ENCODE results near the gene VDAC1. TPM values are rescaled to one million over a fixed set of nuclear protein-coding genes. Genes with fewer than 3 reads are reported as not detected.

Gene VDAC1
- total and polyA plus RNA-seq, 2 donors (not counting 1 experiment from before 2014, with no cell fraction given) = 27.8 to 60.7 TPM

DNA sequence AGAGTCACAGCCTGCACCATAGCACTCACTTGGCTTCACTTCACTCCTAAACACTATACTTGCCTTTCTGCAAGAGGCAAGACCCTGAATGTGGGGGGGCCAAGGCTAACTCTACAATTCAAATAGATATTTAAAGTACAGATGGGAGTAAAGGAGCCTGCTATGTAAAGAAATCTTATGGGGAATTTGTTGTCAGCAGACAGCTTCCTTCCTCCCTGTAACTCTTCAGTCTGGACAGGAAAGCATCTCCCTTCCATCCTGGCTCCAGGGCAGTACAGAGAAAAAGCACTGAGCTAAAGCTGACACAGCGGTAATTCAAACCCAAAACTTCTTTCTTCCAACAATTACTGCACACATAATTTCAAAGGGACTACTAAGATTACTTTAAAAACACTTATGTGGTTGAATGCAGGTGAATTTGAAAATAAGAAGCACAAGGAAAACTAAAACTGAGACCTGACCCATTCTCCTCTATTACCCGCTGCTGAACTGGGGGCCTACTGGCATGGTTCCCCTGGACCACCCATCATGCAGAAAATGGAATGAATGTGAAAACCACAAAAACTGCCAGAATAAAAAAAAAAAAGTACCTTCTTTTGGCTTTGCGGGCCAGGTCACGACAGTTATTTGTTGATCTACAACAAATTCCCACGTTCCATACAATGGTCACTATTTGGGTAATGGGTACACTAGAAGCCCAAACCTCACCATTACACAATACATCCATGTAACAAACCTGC is 13.4 kb downstream of the VDAC1 start:
- POLR2A ChIA-PET = no interaction called here
- CTCF ChIA-PET = interaction anchor here (1.2 to 1.5 kb wide), 3 partner anchors 11 to 48 kb away, joined by 4 to 5 read pairs (median 4); no protein-coding TSS in a partner anchor
- peaks cover 42% of the 10 kb centered on the region for H3K4me1 Mint-ChIP-seq

DNA sequence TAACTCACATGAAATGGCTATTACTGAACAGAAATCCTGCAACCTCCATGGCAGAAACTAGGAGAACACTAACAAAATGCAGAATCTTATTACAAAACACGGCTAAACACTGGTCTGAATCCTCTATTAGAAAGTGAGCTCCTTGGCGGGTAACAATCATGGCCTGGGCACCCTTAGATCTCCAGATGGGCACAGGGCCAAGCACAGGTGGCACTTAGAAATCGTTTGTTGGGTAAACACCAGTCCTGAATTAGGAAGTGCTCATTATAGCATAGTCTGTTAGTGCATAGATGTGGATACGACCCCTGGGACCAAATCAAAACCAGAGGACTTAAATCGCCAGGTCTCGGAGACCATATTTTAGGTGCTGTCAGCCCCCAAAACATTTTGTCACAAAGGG is 14.4 kb downstream of the VDAC1 start:
- Histone ChIP-seq H3K4me3 (ENCODE audit: control extremely low read depth in 1 of 5, extremely low read depth in 1 of 5, insufficient read depth in 1 of 5, low read depth in 2 of 5, low read length in 4 of 5) (no peak overlapping the region), H3K36me3 (replicated peaks in 1 of 2; ENCODE audit: control extremely low read depth in 1 of 2, control insufficient read depth in 1 of 2, extremely low read depth in 1 of 2, insufficient read depth in 2 of 2, low read length in 1 of 2) (peaks cover 4 to 43% of the 10 kb centered on the region in 2 experiments), H4K20me1 (ENCODE audit: control insufficient read depth, insufficient read depth, low read length, poor library complexity, severe bottlenecking) (peaks cover 19% of the 10 kb centered on the region), H3K27me3 (replicated peaks in 1 of 4; ENCODE audit: control extremely low read depth in 1 of 4, control insufficient read depth in 3 of 4, insufficient read depth in 4 of 4, low read length in 3 of 4) (no peaks in the 10 kb centered on the region), H2AFZ (ENCODE audit: insufficient read depth, low read depth, low read length, poor library complexity, severe bottlenecking) (no peak overlapping the region), H3K9ac (ENCODE audit: low read length) (no peak overlapping the region), H3K4me1 (ENCODE audit: control insufficient read depth in 2 of 2, insufficient read depth in 2 of 2, low read length in 2 of 2) (peaks cover 5 to 13% of the 10 kb centered on the region in 2 donors), H3K27ac (ENCODE audit: low read length in 2 of 2) (no peak overlapping the region), H3K79me2 (ENCODE audit: control insufficient read depth, insufficient read depth, low read length) (peaks cover 82% of the 10 kb centered on the region), H3K9me3 (ENCODE audit: control extremely low read depth in 1 of 3, control insufficient read depth in 2 of 3, insufficient read depth in 1 of 3, low read length in 2 of 3) (no peaks in the 10 kb centered on the region), H3K4me2 (replicated peaks; ENCODE audit: low read depth, low read length, poor library complexity, severe bottlenecking) (no peak overlapping the region)
- CTCF ChIA-PET = interaction anchor here (1.4 kb wide), 1 partner anchor 10 kb away, joined by 5 read pairs; no protein-coding TSS in a partner anchor
- 7% methylated on average over 2 of the region's 6 CpGs for WGBS (ENCODE audit: insufficient coverage)
- no peak overlapping the region for H3K27ac Mint-ChIP-seq
- TF ChIP-seq, protein P1, sequence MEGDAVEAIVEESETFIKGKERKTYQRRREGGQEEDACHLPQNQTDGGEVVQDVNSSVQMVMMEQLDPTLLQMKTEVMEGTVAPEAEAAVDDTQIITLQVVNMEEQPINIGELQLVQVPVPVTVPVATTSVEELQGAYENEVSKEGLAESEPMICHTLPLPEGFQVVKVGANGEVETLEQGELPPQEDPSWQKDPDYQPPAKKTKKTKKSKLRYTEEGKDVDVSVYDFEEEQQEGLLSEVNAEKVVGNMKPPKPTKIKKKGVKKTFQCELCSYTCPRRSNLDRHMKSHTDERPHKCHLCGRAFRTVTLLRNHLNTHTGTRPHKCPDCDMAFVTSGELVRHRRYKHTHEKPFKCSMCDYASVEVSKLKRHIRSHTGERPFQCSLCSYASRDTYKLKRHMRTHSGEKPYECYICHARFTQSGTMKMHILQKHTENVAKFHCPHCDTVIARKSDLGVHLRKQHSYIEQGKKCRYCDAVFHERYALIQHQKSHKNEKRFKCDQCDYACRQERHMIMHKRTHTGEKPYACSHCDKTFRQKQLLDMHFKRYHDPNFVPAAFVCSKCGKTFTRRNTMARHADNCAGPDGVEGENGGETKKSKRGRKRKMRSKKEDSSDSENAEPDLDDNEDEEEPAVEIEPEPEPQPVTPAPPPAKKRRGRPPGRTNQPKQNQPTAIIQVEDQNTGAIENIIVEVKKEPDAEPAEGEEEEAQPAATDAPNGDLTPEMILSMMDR (IDR thresholded peaks at IDR 0.05) = no peak
- TF ChIP-seq EZH2 (IDR thresholded peaks at IDR 0.05; ENCODE audit: borderline replicate concordance, insufficient read depth, low read depth, low read length, poor library complexity, severe bottlenecking) = no peak
- no peaks in the 10 kb centered on the region for H3K9me3 Mint-ChIP-seq (ENCODE audit: insufficient read depth)
- POLR2A ChIA-PET = no interaction called here
- intact Hi-C loops (cut with micrococcal nuclease) = no loop called here
- no peak overlapping the region for H3K4me3 Mint-ChIP-seq
- ATAC-seq (ENCODE audit: low read depth) (no peak), DNase-seq (no peak)
- peaks cover 42% of the 10 kb centered on the region for H3K4me1 Mint-ChIP-seq
- H3K27me3 Mint-ChIP-seq = no peaks in the 10 kb centered on the region

More for the DNA sequence above, 13.4 kb downstream of the VDAC1 start:
- Histone ChIP-seq H3K79me2 (ENCODE audit: control insufficient read depth, insufficient read depth, low read length) (peaks cover 83% of the 10 kb centered on the region), H3K9me3 (ENCODE audit: control extremely low read depth in 1 of 3, control insufficient read depth in 2 of 3, insufficient read depth in 1 of 3, low read length in 2 of 3) (no peaks in the 10 kb centered on the region), H3K4me2 (replicated peaks; ENCODE audit: low read depth, low read length, poor library complexity, severe bottlenecking) (no peak overlapping the region), H3K27ac (ENCODE audit: low read length in 2 of 2) (no peak overlapping the region), H3K9ac (ENCODE audit: low read length) (no peak overlapping the region), H2AFZ (ENCODE audit: insufficient read depth, low read depth, low read length, poor library complexity, severe bottlenecking) (no peak overlapping the region), H3K36me3 (replicated peaks in 1 of 2; ENCODE audit: control extremely low read depth in 1 of 2, control insufficient read depth in 1 of 2, extremely low read depth in 1 of 2, insufficient read depth in 2 of 2, low read length in 1 of 2) (peaks cover 4 to 43% of the 10 kb centered on the region in 2 experiments), H4K20me1 (ENCODE audit: control insufficient read depth, insufficient read depth, low read length, poor library complexity, severe bottlenecking) (peaks cover 29% of the 10 kb centered on the region), H3K4me3 (ENCODE audit: control extremely low read depth in 1 of 5, extremely low read depth in 1 of 5, insufficient read depth in 1 of 5, low read depth in 2 of 5, low read length in 4 of 5) (no peak overlapping the region), H3K4me1 (ENCODE audit: control insufficient read depth in 2 of 2, insufficient read depth in 2 of 2, low read length in 2 of 2) (peaks cover 11 to 17% of the 10 kb centered on the region in 2 donors), H3K27me3 (replicated peaks in 1 of 4; ENCODE audit: control extremely low read depth in 1 of 4, control insufficient read depth in 3 of 4, insufficient read depth in 4 of 4, low read length in 3 of 4) (no peaks in the 10 kb centered on the region)
- H3K27me3 Mint-ChIP-seq = no peaks in the 10 kb centered on the region
- no peak overlapping the region for H3K27ac Mint-ChIP-seq
- no peak for ATAC-seq (ENCODE audit: low read depth)
- TF ChIP-seq, protein P1 (IDR thresholded peaks at IDR 0.05) = no peak
- no peak for TF ChIP-seq EZH2 (IDR thresholded peaks at IDR 0.05; ENCODE audit: borderline replicate concordance, insufficient read depth, low read depth, low read length, poor library complexity, severe bottlenecking)
- no peak overlapping the region for H3K4me3 Mint-ChIP-seq
- H3K9me3 Mint-ChIP-seq (ENCODE audit: insufficient read depth) = no peaks in the 10 kb centered on the region
- intact Hi-C loops (cut with micrococcal nuclease) = no loop called here
- DNase-seq = no peak
- no CpG with 5 or more reads among the region's 5 CpGs for WGBS (ENCODE audit: insufficient coverage)
